ENCODE results near the gene SHTN1.

Gene SHTN1

GRCh38 chr10:117005026-117005526, at the start of gene SHTN1:
SHTN1 (minus strand) TSS chr10:117005187; CDS start chr10:117005079, 108 bp downstream.
- peak; percentile 12 for DNase-seq (ENCODE audit: low spot score)

- no peak for DNase-seq (ENCODE audit: low spot score)
Measured at GRCh38 chr10:117053482-117053881, 48.5 kb upstream of the SHTN1 start.

GRCh38 chr10:117047947-117048346, 43.0 kb upstream of the SHTN1 start:
- no peak for DNase-seq (ENCODE audit: low spot score)

- DNase-seq (ENCODE audit: low spot score) = no peak
Measured at GRCh38 chr10:117016266-117016665, 11.3 kb upstream of the SHTN1 start.

- no peak for DNase-seq (ENCODE audit: low spot score)
Measured at GRCh38 chr10:117014835-117015234, 9.8 kb upstream of the SHTN1 start.

GRCh38 chr10:117007080-117007479, 2.1 kb upstream of the SHTN1 start:
- DNase-seq (ENCODE audit: low spot score) = no peak

GRCh38 chr10:117005527-117006055, 604 bp upstream of the SHTN1 start:
- DNase-seq (ENCODE audit: low spot score) = no peak

GRCh38 chr10:117004227-117005025, 561 bp downstream of the SHTN1 start:
- peak; percentile 6 for DNase-seq (ENCODE audit: low spot score)

- DNase-seq (ENCODE audit: low spot score) = no peak
Measured at GRCh38 chr10:117003336-117003735, 1.7 kb downstream of the SHTN1 start.

- no peak for DNase-seq (ENCODE audit: low spot score)
Measured at GRCh38 chr10:117002206-117002605, 2.8 kb downstream of the SHTN1 start.

GRCh38 chr10:117001144-117001543, 3.8 kb downstream of the SHTN1 start:
- DNase-seq (ENCODE audit: low spot score) = no peak

GRCh38 chr10:117000580-117000979, 4.4 kb downstream of the SHTN1 start:
- no peak for DNase-seq (ENCODE audit: low spot score)

- DNase-seq (ENCODE audit: low spot score) = no peak
Measured at GRCh38 chr10:116998172-116998571, 6.8 kb downstream of the SHTN1 start.

- no peak for DNase-seq (ENCODE audit: low spot score)
Measured at GRCh38 chr10:116997015-116997414, 8.0 kb downstream of the SHTN1 start.

GRCh38 chr10:116995648-116996047, 9.3 kb downstream of the SHTN1 start:
- DNase-seq (ENCODE audit: low spot score) = no peak

GRCh38 chr10:116994113-116994890, 10.7 kb downstream of the SHTN1 start:
- DNase-seq (ENCODE audit: low spot score) = no peak

- no peak for DNase-seq (ENCODE audit: low spot score)
Measured at GRCh38 chr10:116993610-116994009, 11.4 kb downstream of the SHTN1 start.

- DNase-seq (ENCODE audit: low spot score) = no peak
Measured at GRCh38 chr10:116992183-116992582, 12.8 kb downstream of the SHTN1 start.

GRCh38 chr10:116990276-116990800, 14.6 kb downstream of the SHTN1 start:
- DNase-seq (ENCODE audit: low spot score) = no peak

GRCh38 chr10:116989439-116989838, 15.5 kb downstream of the SHTN1 start:
- DNase-seq (ENCODE audit: low spot score) = no peak

GRCh38 chr10:116988311-116988710, 16.7 kb downstream of the SHTN1 start:
- no peak for DNase-seq (ENCODE audit: low spot score)

- no peak for DNase-seq (ENCODE audit: low spot score)
Measured at GRCh38 chr10:116985611-116986010, 19.4 kb downstream of the SHTN1 start.
